Effector memory CD4-positive, alpha-beta T cell (primary cell): ENCODE results near the gene EFEMP2.
A peak's percentile ranks its signal among the peaks of the same experiment; 100 is the strongest.

ENCODE experiments used
- DNase-seq, 3 donors: peaks; one replicate each; pipeline ENCODE4 v3.0.0-alpha.2; 2020
- H3K27ac ChIP-seq: 2 replicates; pipeline ENCODE4 v1.7.0; 2013; ENCODE audit warnings: mild to moderate bottlenecking, low read length, moderate library complexity; ENCODE audit not compliant: insufficient read depth, poor library complexity, severe bottlenecking
- H3K27me3 ChIP-seq: replicated peaks from 2 replicates; pipeline ENCODE4 v1.7.0; 2013; ENCODE audit warnings: mild to moderate bottlenecking, low read length; ENCODE audit not compliant: insufficient read depth, control insufficient read depth, poor library complexity, severe bottlenecking
- H3K36me3 ChIP-seq: 2 replicates; pipeline ENCODE4 v1.7.0; 2013; ENCODE audit warnings: mild to moderate bottlenecking, low read length, moderate library complexity; ENCODE audit not compliant: control insufficient read depth, insufficient read depth
- H3K4me1 ChIP-seq: 2 replicates; pipeline ENCODE4 v1.7.0; 2013; ENCODE audit warnings: low read length, mild to moderate bottlenecking; ENCODE audit not compliant: control insufficient read depth, insufficient read depth, poor library complexity, severe bottlenecking
- H3K4me3 ChIP-seq: 2 replicates; pipeline ENCODE4 v1.7.0; 2013; ENCODE audit warnings: low read length, low read depth, mild to moderate bottlenecking; ENCODE audit not compliant: insufficient read depth, poor library complexity, severe bottlenecking
- H3K9me3 ChIP-seq: 2 replicates; pipeline ENCODE4 v1.7.0; 2013; ENCODE audit warnings: mild to moderate bottlenecking, low read length, moderate library complexity; ENCODE audit not compliant: control insufficient read depth

Gene EFEMP2

DNA sequence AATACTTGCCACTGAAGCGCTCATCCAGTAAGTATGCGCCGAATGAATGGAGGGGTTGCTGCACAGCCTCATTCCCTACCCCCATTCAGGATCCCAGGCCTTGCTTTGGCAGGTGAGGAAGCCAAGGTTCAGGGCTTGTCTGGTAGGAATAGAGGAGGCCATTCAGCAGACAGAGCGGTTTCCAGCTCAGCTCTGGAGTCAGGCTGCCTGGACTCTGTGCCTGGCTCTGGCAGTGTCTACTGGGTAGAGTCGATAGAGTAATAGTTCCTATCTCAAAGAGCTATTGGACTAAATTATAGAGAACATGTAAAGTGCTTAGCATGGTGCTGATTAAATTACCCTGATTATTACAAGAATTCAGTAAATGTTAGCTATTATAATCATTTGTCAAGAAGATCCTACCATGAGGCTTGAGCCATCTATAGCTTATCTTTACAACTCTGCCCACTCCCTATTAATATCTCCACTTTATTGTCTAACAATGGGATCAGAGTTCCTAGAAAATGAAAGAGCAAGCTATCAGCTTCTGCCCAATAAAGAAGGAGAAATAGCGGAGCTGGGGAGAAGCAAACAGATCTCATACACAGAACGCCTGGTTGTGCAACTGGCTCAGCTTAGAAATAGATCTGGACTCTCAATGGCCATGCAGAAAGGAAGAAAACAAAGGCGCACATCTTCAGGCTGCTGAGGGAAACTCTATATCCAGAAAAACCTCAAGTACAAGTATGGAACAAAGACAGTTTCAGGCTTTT, 45.4 kb downstream of the EFEMP2 start:
- Histone ChIP-seq H3K36me3 (no peaks in the 10 kb centered on the region), H3K4me3 (no peak overlapping the region), H3K4me1 (no peaks in the 10 kb centered on the region), H3K9me3 (no peaks in the 10 kb centered on the region), H3K27ac (no peak overlapping the region), H3K27me3 (no peaks in the 10 kb centered on the region)
- DNase-seq, result no peak

DNA sequence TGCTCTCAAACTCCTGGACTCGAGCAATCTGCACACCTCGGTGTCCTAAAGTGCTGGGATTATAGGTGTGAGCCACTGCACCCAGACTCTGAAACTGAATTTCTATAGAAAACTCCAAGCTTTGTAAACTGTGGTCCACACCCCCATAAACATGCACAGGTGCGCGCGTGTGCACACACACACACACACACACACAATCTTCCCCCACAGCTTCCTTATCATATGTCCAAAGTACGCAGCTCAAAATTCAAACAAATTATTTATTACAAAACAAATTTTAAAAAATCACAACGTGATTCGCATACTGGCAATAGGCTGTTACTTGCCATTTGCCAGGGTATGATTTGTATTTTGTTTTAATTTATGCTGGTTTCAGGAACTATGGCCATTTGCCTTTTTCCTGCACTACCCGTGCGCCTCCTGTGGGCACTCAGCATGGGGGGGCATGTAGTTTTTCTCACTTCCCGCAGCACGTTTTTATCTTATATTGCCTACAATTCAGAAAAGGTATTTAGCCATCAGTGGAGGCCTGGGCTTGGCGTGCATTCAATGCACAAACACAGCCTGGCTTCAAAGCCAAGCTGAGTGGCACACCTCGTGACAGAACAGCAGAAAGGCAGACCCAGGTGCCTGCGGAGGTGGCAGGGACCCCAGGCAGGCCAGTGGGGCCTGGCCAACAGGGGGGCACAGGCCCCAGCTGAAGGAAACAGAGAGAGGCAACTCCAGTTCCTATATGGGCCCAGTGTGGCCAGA, 49.6 kb downstream of the EFEMP2 start:
- Histone ChIP-seq H3K4me3 (no peak overlapping the region), H3K27me3 (no peaks in the 10 kb centered on the region), H3K36me3 (no peaks in the 10 kb centered on the region), H3K27ac (no peak overlapping the region), H3K4me1 (peaks cover 3% of the 10 kb centered on the region), H3K9me3 (no peaks in the 10 kb centered on the region)
- DNase-seq, result no peak

DNA sequence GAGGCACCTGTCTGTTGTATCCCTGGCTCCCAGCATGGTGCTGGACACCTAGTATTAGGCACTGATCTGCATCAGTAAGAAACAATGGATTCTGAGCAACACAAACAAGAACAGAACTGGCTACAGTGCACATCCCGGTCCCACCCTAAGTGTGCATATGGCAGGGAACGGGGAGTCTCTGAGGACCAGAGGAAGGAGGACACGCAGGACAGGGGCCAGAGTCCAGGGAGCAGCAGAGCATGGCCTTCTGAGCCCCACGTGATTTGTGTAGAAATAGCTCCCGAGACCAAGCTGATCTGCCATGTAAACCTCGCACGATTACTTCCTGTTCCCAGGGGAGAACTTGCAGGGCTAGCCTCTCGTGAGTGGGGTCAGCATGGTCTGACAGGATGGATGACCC, 51.5 kb downstream of the EFEMP2 start:
- DNase-seq, result no peak
- Histone ChIP-seq H3K9me3 (no peaks in the 10 kb centered on the region), H3K36me3 (no peaks in the 10 kb centered on the region), H3K4me1 (peaks cover 3% of the 10 kb centered on the region), H3K27me3 (no peaks in the 10 kb centered on the region), H3K27ac (no peak overlapping the region), H3K4me3 (no peak overlapping the region)

DNA sequence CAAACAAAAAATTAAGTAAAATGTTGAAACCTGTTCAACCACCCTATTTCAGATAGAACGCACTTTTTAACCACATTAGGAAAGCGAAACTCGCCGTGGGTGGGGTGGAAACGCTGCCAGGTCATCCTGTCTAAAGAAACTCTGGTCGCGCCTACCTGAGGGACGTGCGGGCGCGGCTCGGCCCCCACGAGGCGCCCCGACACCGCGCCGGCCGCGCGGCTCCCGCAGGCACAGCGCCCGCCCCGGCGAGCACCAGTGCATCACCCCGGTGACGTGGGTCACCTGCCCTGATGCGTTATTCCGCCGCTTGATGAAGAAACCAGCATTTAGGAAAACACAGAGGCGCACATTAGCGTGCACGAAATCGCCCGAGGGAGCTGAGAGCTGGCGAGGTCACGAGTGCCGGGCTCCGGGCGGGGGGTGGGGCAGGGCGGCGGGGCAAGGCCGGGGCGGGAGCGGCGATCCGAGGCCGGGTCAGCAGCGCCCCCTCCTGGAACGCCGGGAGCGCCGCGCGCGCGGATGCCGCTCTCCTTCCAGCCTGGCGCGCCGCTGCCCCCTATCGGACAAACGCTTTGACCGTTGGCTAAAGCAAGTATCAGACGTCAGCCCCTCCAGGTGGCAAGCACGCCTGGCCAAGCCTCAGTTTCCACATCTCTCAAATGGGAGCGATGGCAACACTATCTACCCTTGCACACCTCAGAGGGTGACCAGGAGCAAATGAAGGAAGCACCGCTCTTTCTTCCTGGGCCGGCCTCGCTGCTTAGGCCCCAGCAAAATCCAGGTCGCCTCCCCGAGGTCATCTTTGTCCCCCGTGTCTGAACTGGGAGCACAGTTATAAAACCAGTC, 54.5 kb downstream of the EFEMP2 start:
- peak; percentile 83 to 91 (median 89) for DNase-seq
- Histone ChIP-seq H3K4me1 (peaks cover 3% of the 10 kb centered on the region), H3K36me3 (no peaks in the 10 kb centered on the region), H3K27me3 (no peaks in the 10 kb centered on the region), H3K9me3 (no peaks in the 10 kb centered on the region), H3K4me3 (peak overlapping the region; percentile 43), H3K27ac (peak overlapping the region; percentile 48)

DNA sequence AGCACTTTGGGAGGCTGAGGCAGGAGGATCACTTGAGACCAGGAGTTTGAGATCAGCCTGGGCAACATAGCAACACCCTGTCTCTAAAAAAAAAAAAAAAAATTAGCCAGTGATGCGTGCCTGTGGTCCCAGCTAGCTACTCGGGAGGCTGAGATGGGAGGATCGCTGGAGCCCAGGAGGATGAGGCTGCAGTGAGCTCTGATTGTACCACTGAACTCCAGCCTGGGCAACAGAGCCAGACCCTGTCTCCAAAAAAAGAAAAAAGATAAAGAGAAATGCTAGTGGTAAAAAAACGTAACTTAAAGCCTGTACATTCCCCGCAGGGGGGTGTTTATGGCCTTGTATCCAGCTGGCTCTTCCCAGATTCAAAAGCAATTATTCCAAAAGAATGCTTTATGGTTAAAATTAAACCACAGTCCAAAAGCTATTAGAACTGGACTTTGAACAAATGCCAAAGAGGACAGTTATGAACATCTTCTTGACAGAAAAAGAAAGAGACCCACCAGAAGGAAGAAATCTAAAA, 55.2 kb downstream of the EFEMP2 start:
- Histone ChIP-seq H3K36me3 (no peaks in the 10 kb centered on the region), H3K27ac (peak overlapping the region; percentile 48), H3K4me3 (peak overlapping the region; percentile 43), H3K9me3 (no peaks in the 10 kb centered on the region), H3K4me1 (peaks cover 3% of the 10 kb centered on the region), H3K27me3 (no peaks in the 10 kb centered on the region)
- no peak for DNase-seq

DNA sequence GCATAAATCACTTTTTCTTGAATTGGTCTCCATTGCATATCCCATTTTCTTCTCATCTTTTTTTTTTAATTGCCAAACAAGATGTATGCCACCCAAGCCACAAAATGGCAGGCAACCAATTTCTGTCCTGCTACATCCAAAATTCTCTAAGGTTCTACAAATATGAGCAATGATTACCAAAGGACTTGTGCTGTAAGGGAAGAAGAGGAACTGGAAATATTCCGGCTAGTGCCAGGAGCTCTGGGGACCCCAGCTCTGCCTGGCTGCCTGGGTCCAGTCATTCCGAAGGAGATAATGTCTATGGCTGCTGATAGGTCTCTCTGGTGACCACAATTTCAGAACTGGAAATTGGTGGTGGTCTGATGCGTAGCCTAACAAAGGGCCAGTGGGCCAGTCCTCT, 55.9 kb downstream of the EFEMP2 start:
- no peak for DNase-seq
- Histone ChIP-seq H3K27ac (no peak overlapping the region), H3K4me1 (peaks cover 3% of the 10 kb centered on the region), H3K27me3 (no peaks in the 10 kb centered on the region), H3K9me3 (no peaks in the 10 kb centered on the region), H3K4me3 (no peak overlapping the region), H3K36me3 (no peaks in the 10 kb centered on the region)
